GM19193 (cell line): ENCODE measurements around the gene UBE2G2.

ENCODE experiments used
- POLR2A ChIP-seq: IDR thresholded peaks from 4 replicates; pipeline ENCODE4 v1.6.1; 2011; ENCODE audit not compliant: insufficient read depth, insufficient read length; ENCODE audit errors: extremely low read depth

The UBE2G2 gene

GRCh38 chr21:44730951-44731579, 70.6 kb downstream of the UBE2G2 start:
- TF ChIP-seq POLR2A: no peak

- no peak for TF ChIP-seq POLR2A
Observed at GRCh38 chr21:44730028-44730395, 71.6 kb downstream of the UBE2G2 start.

GRCh38 chr21:44729336-44730027, 72.1 kb downstream of the UBE2G2 start:
- TF ChIP-seq POLR2A: no peak

GRCh38 chr21:44728716-44729115, 72.9 kb downstream of the UBE2G2 start:
- no peak for TF ChIP-seq POLR2A

GRCh38 chr21:44727757-44728156, 73.9 kb downstream of the UBE2G2 start:
- no peak for TF ChIP-seq POLR2A

GRCh38 chr21:44727321-44727720, 74.3 kb downstream of the UBE2G2 start:
- no peak for TF ChIP-seq POLR2A

GRCh38 chr21:44726826-44727225, 74.8 kb downstream of the UBE2G2 start:
- no peak for TF ChIP-seq POLR2A

- TF ChIP-seq POLR2A: no peak
Observed at GRCh38 chr21:44724926-44725325, 76.7 kb downstream of the UBE2G2 start.

GRCh38 chr21:44724196-44724595, 77.4 kb downstream of the UBE2G2 start:
- TF ChIP-seq POLR2A: no peak

- TF ChIP-seq POLR2A: no peak
Observed at GRCh38 chr21:44723177-44724131, 78.2 kb downstream of the UBE2G2 start.

- TF ChIP-seq POLR2A: no peak
Observed at GRCh38 chr21:44722731-44723130, 78.9 kb downstream of the UBE2G2 start.

GRCh38 chr21:44720170-44720569, 81.5 kb downstream of the UBE2G2 start:
- no peak for TF ChIP-seq POLR2A
